HG02571 (cell line): ENCODE data around the gene ZBTB3.
"Not testable (repeated sequence)": the region's sequence is repeated elsewhere in the genome, so short reads cannot be mapped to it uniquely, and the experiment has no call there.

Source experiments
- ATAC-seq: cut with Tn5 transposase; IDR thresholded peaks from one replicate; pipeline ENCODE4 v1.9.1; 2021; ENCODE audit warnings: mild to moderate bottlenecking, moderate library complexity; ENCODE audit not compliant: unreplicated experiment

The ZBTB3 gene

DNA sequence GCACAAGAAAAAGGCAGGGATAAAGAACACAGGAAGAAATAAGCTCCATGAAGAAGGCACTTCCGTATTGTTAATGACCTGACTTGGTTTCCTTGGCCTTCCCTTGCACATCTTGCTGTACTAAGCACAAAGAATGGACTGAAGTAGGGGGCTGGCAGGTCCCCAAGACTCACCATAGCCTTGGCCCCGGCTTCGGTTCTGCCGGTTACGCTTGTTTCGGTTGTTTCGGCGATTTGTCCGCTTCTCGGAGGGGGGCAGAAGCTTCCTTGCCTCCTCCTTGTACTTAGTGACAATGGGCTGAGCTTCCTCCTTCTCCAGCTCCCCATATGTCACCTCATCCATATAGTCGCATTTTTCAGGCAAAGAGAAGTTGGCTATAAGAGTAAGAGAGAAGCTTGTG is 37.1 kb downstream of the ZBTB3 start:
- ATAC-seq, result no peak

DNA sequence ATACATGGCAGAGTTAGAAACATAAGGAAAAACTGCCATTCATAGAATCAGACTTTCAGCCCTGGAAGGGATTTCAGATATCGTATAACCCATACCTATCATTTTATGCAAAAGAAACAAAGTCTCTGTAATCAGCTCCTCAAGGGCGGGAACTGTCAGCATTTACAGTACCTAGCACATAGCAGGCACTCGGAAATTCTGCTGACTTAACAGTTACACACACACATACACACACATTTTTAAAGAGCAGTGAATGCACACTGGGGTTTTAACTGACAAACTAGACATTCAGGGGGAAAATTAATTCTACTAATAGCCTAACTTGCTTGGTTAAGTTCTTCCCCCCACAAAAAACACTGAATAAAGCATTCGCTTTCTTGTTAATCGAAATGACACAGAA is 37.8 kb downstream of the ZBTB3 start:
- no peak for ATAC-seq

DNA sequence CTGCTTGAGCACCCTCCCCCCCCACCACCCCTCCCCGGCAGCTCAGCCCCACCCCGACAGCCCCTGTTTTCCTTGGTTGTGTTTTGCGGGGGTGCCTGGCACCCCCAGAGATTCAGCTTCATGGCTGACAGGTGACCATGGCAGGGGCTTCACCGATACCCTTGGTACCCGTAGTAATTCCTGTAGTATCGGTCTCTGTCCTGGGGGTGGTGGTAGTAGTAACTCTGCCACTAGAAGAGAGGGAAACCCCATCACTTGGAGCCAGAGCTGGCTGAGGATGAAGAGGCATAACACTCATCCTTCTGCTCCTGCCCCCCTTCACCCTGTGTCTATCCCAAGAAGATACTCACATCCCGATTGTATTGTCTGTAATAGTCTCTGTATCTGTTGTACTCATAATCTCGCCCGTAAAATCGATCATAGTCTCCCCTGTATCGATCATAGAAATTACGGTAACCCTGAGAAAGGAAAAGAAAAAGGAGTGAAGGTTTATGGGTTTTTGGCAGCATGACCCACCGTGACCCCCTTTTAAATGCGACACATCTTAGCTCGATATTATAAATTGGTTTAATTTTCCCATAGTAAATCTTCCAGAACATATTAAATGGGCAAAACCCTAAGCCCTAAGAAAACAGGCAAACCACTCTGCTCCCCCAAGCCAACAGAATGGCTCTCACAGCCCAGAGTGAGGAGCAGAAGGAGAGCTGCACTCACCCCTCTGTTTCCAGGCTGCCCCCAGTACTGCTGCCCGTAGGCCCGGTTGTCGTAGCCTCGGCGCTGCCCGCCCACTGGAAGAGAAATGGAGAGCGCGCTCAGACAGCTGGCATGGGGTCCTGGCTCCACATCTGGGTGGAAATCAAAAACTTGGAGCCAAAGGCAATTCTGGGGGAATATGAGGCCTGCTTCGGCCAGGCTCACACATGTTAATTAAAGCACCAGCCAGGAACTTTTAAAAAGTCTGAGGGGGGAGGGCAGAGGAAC is 38.5 kb downstream of the ZBTB3 start:
- no peak for ATAC-seq

DNA sequence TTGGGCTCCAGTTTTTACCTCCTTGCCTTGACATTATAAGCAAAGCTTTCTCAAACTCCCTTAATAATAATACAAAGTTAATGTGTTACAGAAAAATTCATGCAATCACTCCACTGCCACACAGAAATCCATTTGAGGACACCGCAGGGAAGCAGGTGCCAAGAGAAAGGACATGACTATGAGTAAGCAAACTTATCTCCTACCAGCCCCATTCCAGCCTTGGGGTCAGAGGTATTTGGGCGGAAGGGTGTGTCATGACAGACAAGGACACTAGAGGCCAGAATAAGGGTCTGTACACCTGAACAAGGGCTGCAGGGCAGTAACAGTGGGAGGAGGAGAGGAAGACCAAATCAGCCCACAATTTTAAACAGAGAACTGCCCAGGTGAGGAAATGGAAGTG is 40.6 kb downstream of the ZBTB3 start:
- ATAC-seq, result no peak

DNA sequence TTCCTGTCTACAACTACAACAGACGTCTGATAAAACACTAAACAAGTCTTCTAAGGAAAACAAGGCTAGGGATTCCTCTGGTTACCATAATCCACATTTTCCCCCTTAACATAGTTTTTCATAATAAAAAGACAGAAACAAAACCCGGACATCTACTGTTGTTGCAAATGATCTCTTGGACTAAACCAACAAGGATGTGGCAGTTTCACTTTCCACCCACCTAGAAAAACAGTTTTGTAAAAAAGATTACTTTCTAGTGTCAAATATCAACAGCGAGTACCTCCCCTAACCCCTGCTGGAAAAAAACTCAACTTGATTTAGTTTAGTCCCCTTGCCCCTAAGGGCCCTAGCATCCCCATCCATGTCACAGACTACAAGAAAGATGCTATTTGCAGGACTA is 41.1 kb downstream of the ZBTB3 start:
- no peak for ATAC-seq

DNA sequence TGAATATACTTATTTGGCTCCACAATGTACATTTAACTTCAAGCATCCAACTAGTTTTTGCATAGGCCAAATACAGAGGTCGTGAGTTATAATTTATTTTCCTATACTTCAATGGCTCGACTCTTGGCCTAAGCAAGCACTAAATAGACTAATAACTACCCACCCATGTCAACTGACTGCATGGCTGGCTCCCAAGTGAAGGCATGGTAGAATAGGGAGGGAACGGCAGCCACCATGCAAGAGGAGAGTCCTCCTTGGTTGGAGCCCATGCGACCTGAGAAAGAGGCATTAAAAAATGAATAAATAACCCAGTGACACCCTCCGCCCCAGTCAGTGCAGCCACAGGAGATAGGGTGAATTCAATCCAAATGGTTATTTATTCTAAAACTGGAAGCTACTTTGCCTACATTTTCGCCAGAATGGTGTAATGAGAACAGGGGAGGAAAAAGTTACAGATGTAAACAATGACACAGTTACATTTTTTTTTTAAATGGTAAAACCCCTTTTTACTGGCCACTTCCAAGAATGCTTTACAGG is 41.6 kb downstream of the ZBTB3 start:
- ATAC-seq, result no peak

DNA sequence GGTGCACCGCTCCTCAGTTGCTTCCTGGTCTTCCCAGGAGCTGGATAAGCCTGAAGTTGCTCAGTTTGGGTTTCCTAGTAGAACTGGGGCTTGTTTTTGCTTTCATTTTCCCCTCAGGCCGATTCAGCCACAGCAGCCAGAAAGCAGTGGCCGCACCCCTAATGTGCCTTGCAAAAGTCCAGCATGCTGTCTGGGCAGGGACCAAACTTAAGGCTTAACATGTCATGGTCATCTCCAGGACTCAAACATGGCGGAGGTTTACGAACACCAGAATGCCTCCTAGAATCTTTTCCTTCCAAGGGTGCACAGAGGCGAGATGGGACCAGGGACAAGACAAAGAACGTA is 44.0 kb downstream of the ZBTB3 start:
- ATAC-seq, result peak; percentile 1

DNA sequence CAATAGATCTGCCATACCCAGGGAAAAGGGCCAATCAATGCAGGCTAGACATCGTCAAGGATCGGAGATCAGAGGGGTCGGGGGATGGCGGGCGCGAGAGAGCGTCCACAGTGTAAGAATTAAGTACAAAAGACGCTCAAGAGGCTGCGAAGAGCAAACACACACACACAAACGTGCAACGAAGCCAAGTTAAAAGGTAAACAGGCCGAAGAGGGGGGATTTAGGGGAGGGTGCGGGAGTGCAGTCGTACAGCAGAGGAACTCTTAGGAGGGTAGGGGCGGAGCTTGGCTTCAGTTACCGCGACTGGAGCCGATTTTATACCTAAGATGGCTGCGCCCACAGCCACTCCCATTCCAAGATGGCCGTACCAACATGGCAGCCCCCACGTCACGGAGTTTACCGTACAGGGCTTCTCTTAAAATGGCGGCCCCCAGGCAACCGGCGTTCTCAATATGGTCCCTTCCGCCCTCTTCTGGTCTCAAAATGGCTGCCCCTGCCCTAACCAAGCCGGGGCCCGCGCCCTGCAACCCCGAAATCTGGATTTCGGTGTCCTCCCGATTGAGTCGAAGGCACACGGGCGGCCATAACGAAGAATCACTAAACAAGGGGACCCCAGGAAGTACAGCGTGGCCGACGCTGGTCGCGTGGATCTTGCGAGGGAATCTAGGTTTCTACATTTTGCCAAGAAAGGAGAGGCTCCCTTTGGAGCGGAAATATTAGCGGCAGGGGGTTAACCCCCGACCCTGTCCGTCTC is 44.5 kb downstream of the ZBTB3 start:
- ATAC-seq, result peak; percentile 67

DNA sequence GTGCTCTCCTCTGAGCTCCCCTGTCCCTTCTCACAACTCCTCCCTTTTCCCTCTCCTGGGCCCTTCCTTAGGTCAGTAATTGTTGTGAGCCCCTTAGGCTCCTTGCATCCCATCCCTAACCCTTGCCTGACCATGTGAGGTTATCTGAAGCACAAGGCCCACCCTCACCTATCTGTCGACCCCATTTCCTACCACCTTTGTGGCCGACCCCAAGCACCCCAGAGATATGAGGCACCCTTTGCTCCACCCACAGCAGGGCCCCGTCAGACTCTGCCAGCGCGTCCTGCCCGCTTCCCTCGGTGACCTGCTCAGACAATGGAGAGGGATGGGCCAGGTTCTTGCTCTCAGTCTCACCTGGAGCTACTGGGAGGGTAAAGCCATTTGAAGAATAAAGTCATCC is 45.2 kb downstream of the ZBTB3 start:
- no peak for ATAC-seq

DNA sequence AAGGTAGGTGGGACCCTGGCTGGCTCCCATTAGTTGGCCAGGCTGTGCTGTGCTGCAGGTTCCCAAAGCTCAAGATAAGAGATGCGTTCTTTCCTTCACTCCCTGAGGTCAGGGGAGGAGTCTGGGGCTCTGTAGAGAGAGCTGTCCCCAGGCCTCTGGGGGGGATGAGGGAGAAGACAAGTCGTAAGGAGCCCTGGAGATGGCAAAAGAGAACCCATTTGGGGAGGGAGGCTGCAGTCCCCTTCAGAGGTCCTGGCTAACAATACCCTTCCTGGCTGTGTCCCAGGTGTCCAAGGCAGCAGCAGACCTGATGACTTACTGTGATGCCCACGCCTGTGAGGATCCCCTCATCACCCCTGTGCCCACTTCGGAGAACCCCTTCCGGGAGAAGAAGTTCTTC is 45.6 kb downstream of the ZBTB3 start:
- ATAC-seq, result no peak

DNA sequence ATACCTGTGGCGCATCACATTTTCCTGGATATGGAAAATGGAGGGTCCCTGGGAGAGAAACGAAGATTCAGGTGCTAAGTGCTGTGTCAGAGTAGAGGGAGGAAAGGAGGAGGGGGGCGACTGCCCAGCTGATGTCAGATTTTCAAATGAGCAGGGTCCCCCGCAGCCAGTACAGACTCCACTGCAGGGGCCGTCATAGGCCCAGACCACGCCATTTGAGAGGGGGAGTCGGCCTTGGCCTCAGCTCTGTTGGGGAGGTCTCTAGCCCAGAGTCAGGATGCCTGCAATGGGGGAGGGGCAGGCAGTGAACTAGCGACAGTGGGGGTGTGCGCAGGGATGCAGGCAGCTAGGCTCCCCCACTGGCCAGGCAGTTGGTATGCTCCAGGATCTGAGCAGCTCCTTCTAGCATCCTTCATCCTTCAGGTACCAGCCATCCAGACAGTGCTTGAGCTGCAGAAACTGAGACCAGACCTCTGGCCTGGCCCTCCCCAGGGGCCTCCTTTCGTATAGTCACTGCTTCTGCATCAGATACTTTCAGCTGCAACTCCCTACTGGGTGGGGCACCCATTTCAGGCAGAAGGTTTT is 46.6 kb downstream of the ZBTB3 start, which contains the start of the genes BSCL2 and GNG3:
Gene BSCL2 (minus strand): TSS at position 148 of the 585 bp plus-strand sequence. CDS start 229 bp downstream, outside the sequence.
Gene GNG3 (plus strand): TSS at position 400 of the 585 bp plus-strand sequence. CDS start 620 bp downstream, outside the sequence.
- ATAC-seq, result no peak

DNA sequence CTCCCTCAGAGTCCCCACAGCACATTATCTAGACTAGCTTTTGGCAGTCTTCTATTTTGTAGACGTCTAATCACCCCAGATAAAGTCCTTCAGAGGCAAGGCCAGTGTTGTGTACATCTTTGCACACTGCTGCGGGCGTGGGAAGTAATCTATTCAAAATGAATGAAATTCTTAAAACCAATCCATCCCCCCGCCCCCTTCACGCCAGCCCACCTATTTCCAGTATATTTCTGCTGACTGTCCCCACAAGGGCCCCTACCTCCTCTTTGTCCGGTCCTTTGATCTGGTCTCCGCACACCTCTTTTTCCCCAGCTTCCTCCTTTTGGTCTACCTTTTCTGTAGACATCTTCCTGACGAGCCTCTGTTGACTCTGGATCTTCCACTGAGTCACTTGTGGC is 47.1 kb downstream of the ZBTB3 start:
- no peak for ATAC-seq

DNA sequence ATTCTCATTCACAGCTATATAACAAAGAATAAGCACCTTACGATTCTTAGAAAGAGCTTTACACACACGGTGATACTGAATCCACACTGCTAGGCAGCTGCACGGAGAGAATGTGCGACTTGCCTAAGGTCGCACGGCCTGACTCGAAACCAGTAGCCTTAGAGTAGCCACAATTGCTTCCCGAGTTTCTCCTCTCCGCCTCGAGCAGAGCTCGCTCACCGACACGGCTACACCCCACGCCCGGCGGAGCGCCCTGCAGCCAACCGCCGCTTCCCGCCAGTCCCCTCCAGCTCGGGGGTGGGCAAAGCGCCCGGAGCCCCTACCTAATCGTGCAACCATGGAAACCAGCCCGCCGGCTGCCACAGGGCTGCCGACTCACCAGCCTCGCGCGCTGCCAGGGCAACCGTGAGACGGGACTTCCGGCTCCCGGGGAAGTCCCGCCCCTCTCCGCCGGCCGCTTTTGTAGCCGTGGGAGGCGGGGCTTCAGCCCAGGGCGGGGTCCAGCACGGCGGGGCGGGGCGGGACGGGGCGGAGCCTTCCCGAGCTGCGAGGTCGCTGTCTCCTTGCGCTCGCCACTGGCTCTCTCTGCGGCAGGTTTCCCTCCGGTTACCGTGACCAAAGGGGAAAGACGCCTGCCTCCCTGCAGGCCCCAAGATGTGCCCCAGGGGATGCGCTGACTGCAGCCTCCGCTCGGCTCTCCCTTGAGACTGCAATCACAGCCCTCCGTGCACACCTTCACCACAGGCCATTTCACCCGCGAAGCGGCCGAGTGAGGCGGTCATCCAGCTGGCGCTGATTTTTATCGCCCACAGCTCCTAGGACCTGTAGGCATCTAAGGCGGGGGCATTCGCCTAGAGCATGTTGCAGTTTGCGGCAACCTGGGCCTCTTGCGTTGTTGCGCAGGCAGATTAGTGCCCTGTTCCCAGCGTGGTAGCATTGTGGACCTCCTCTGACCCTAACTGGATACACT is 47.8 kb downstream of the ZBTB3 start:
- peak; percentile 53 for ATAC-seq

DNA sequence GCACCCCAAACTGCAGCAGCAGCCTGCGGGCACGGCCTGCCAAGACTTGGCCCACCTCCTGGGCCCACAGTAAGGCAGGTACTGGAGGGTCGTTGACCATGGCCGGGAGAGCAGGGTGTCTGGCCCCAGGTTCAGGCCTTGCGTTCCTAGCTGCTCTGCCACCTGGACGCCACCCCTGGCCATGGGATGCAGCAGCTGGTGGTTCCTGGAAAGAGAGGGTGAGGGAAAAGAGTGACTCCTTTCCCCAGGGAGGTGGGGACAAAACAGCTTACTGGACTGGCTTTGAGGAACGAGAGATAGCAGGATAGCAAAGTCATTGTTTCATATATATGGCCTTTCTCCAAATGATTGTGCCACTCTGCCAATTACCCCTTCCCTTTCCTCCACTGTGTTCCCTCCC is 48.5 kb downstream of the ZBTB3 start:
- ATAC-seq, result no peak

DNA sequence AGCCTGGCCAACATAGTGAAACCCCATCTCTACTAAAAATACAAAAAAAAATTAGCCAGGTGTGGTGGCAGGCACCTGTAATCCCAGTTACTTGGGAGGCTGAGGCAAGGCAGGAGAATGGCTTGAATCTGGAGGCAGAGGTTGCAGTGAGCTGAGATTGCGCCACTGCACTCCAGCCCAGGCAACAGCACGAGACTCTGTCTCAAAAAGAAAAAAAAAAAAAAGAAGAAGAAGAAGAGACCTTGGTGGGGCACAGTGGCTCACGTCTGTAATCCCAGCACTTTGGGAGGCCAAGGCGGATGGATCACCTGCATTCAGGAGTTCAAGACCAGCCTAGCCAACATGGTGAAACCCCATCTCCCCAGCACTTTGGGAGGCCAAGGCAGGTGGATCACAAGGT is 50.0 kb downstream of the ZBTB3 start:
- ATAC-seq, result not testable (repeated sequence)

DNA sequence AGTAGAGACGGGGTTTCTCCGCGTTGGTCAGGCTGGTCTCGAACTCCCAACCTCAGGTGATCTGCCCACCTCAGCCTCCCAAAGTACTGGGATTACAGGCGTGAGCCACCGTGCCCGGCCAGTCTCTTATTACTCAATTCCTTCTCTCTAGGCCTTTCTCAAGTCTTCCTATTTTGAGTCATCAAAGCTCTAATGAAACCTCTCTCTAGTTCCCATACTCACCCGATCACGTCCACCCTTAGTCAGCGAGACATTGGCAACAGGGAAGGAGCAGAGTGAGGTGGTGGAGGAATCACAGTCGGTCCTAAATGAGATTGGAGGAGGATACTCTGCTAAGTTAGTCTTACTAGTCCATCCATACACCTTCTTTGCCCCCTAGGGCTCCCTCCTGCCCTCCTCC is 51.7 kb downstream of the ZBTB3 start:
- ATAC-seq, result no peak
